HG02840 (cell line): ENCODE data around the gene FAM3D.

Experiments
- ATAC-seq: cut with Tn5 transposase; IDR thresholded peaks from one replicate; pipeline ENCODE4 v1.9.1; 2021; ENCODE audit warnings: mild to moderate bottlenecking, moderate library complexity, moderate number of reproducible peaks; ENCODE audit not compliant: unreplicated experiment, low FRiP score

FAM3D gene

DNA sequence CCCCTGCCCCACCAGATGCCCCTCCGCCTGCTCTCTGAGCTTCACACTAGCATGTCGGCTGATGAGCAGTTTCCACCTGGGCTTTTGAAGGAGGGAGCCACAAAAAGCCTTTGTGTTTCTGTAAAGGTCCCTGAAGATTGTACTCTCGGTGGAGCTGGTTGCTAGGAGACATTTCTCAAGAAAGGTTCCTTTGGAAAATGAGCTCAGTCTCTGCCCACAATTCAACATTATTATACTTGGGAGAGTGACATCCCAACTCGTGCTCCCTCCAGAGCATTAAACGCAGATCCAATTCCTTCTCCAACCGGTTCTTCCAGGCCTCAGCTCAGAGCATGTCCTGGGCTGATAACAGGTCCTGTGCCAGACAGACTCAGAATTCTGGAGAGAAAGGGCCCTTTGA, 62.5 kb downstream of the FAM3D start:
- no peak for ATAC-seq

DNA sequence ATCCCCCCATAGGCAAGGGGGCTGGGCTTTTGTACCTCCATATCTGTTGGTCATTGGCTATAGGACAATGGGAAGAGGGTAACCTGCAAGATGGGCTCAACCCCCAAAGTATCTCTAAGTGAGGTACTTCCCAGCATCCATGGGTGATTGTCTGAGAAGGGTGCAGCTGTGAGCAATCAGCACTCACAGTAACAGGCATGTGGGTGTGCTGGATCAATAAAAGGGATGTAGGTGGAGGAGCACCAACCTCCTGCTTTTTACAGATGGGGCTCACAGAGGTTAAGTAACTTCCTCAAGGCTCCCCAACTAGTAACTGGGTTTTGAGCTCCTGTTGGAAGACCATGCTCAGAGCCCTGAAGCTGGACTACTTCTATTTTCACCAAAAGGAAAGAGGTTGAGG, 63.0 kb downstream of the FAM3D start:
- ATAC-seq = no peak

DNA sequence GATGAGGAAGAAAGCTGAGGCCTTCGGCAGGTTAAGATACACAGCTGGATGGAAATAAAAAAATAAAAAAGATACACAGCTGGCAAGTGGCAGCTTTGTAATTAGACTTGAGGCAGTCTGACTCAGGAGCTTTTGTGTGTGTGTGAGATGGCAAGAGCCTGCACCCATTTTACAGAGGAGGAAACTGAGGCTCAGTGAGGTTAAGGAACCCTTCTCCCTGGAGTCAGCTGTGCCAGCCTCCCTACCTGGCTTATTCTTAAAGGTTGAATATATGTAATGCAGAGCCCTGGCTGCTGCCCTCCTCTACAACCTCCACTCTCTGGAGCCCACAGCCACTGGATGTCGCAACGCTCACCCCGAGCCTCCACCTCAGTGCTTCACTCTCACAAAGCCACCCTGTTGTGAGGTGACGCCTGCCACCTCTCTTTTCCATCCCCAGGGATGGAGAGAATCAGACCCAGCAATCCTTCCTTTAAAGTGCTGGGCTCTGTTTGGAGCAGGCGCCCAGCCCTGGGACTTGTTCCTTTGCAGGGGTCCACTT, 68.7 kb downstream of the FAM3D start:
- ATAC-seq = no peak

DNA sequence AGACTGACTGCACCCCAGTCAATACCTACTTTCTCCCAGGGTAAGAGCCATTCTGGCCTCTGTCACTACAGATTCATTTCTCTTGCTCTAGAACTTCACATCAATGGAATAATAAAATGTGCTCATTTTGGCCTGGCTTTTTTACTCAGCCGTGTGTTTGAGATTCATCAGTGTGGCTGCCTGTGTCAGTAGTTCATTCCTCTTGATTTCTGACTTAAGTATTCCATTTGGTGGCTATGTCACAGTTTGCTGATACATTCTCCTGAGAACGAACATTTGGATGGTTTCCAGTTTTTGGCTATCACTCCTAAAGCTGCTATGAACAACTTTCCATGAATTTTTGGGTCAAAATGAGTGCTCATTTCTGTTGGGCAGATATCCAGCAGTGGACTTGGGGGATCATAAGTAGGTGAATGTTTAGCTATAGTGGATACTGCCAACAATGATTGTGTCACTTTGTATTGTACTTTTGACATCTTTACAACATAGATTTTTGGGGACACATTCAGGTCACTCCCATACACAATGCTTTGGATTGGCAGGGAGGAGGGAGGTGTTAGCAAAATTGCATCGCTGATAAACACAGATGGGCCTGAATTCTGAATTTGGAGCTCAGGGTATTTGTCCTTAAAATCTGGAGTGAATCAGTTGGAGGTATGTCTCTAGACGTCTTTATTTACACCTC, 69.6 kb downstream of the FAM3D start:
- ATAC-seq = no peak

DNA sequence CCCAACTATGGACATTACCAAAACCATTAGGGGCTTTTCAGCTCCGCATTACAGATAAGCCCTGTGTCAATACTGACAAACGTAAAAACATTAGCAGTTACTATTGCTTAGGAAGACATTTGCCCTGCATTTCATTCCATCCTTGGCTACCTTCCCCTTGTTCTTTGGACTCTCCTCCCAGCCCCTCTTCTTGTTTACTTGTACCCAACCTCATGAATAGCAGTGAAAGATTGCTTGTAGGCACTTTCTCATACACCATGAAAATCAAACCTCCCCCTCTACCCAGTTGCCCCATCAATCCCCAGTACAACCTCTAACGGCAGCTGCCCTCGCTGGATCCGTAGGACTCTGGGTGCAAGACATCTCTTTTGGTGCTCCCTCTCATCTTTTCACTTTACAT, 72.5 kb downstream of the FAM3D start:
- no peak for ATAC-seq

DNA sequence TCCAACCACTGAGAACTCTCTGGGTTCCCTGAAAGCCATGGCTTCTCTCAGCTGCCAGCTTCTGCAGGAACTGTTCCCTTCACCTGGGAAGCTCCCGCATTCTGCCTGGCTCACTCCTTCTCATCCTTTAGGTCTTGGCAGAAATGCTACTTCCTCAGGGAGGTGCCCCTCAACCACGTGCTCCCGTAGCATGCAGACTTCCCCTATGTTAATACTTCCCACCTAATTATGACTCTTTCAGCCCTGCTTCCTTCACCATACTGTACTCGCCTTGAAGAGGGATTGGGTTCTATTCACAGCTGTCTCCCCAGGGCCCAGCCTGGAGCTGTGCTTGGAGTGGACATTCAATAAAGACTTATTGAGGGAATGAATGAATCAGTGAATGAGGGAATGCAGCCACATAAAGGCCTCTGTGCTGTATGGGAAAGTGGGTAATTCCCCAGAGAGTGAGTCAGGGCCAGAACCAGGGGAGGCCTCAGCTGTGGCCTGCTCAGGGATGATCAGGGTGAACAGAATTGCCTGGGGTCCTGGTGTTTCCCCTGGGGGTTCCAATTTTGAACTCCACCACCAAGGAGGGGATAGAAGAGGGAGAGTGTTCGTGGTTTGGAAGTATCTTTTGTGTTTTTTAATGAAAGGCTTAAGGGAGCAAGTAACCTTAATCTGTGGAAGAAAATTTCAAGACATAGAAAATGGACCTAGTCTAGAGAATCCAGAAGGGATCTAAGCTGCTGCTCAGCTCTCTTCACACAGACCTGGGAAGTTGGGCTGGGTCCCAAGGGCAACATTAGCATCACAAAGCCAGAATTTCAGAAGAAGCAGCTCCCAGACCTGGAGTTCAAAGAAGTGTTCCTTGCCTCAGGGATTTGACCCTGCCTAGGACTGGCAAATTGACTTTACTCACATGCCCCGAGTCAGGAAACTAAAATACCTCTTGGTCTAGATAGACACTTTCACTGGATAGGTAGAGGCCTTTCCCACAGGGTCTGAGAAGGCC, 74.8 kb downstream of the FAM3D start:
- no peak for ATAC-seq

DNA sequence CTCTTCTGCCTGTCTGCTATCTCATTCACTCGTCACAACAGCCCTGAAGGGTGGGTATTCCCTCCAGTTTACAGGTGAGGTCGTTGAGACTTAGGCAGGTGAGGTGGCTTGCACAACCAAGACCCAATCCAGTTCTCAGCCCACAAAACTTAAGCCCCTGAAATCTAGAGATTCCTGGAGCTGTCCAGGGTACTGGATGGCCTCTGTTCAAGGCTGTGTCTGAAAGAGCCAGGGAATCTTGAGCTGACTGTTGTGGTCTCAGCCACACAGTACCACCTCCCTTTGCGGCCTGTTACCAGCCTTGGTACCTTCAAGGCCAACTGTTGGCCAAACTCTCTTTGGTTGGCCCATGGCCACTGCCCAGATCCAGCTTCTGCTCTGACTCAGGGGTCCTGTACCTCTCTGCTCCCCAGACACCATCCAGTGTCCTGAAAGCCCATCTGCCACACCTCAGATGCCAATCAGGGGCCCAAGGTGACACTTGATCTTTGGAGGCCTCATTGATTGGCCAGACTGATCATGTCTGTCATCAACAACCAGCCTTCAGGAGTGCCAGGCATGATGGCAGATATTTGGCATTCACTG, 78.5 kb downstream of the FAM3D start:
- no peak for ATAC-seq

DNA sequence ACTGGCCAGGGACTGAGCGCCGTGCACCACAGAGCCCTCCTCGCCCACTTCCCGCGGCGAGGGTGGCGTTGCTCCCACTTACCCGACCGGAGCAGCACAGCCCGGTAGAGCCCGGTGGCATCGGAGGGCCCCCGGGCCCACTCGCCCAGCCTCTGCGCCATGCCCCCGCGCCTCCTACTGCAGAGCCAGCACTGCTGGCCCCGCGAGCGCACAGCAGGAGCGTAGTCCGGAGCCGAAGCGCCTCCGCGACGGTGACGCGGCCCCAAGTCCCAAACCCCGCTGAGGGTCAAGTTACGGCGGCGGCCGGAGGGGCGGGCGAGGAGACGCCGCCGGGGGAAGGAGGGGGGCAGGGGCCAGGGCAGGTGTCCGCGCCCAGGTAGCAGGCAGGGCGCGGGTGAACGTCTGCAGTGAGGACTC, 79.8 kb downstream of the FAM3D start:
- no peak for ATAC-seq

DNA sequence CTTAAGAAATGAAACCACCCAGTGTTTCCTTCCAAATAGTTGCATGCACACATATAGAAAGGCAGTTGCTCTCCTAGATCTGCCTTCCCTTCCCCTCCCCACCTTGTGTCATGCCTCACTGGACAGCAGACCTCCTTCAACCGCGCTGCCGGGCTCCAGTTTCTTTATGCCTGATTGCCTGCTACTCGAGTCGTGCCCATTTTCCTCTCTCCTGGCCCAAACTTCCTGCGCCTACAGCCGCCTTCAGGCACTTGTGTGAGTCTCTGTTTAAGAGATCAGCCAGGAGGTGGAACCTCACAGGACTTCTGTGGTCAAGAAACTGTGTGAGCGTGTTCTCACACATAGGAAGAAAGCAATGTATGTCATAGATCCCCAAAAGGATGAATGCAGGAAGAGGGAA, 80.6 kb downstream of the FAM3D start:
- no peak for ATAC-seq

DNA sequence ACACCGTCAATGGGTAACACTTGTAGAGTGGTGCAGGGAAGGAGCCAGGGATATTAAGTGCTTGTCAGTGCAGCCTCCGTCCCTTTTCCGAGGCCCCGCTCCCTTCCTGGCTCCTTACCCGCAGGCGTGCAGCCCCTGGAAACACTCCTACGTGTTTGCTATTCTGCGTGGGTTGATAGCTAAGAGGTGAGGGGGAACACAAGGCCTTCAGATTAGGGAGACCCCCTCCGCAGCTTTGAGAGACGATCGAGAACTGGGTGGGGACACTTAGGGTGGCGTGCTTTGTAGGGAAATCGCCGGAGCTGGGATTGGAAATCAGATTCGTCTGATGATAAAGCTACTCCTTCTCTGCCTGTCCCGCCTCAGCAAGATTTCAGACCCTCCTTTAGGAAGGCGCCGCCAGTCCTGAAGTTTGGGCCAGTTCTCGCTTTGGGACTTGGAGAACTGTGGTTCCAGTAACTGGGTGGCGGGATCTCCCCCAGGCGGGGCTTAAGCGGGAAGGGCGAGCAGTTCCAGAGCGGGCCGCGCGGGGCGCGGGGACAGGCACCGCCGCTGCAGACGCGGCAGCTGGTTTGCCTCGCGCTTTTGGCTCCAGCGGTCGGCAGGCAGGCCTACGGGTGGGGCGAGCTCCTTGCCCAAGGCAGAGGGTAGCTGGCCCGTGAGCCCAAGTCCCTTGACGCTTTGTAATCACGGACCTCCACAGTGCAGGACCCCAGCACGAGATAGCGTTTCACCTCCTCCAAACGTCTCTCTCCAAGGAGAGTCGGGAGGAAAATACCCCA, 81.4 kb downstream of the FAM3D start:
- ATAC-seq = peak; percentile 67

DNA sequence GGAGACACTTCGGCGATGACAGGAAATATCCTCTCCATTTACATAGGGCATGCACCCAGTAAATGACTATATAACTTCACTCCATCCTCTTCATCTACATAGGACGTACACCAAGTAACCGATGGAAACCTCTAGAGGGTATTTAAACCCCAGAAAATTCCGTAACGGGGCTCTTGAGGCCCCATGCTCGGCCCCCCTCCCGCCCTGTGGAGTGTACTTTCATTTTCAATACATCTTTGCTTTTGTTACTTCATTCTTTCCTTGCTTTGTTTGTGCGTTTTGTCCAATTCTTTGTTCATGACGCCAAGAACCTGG, 81.9 kb downstream of the FAM3D start:
- no peak for ATAC-seq
